ENCODE results near the gene TUBB3.
A peak's percentile ranks its signal among the peaks of the same experiment; 100 is the strongest.

TUBB3 gene

GRCh38 chr16:89945654-89946053 lies 22.5 kb downstream of the TUBB3 start:
- Mint-ChIP-seq H3K9me3 (no peaks in the 10 kb centered on the region), H3K36me3 (ENCODE audit: insufficient read depth) (peaks cover 4% of the 10 kb centered on the region), H3K4me1 (peaks cover 14% of the 10 kb centered on the region), H3K27ac (ENCODE audit: low read depth) (no peak overlapping the region), H3K27me3 (peaks cover 30% of the 10 kb centered on the region), H3K4me3 (no peak overlapping the region)
- ATAC-seq (replicated peaks; ENCODE audit: extremely low read depth, poor library complexity, severe bottlenecking) = no peak
- DNase-seq (ENCODE audit: low spot score in 2 of 2) = no peak

- Mint-ChIP-seq H3K27me3 (peaks cover 30% of the 10 kb centered on the region), H3K36me3 (ENCODE audit: insufficient read depth) (peaks cover 4% of the 10 kb centered on the region), H3K27ac (ENCODE audit: low read depth) (no peak overlapping the region), H3K9me3 (no peaks in the 10 kb centered on the region), H3K4me3 (peak overlapping the region; percentile 49), H3K4me1 (peaks cover 14% of the 10 kb centered on the region)
- DNase-seq (ENCODE audit: low spot score in 2 of 2) (no peak), ATAC-seq (replicated peaks; ENCODE audit: extremely low read depth, poor library complexity, severe bottlenecking) (no peak)
Measured at GRCh38 chr16:89946515-89946914, 23.4 kb downstream of the TUBB3 start.

- DNase-seq (ENCODE audit: low spot score in 2 of 2) (no peak), ATAC-seq (replicated peaks; ENCODE audit: extremely low read depth, poor library complexity, severe bottlenecking) (no peak)
- Mint-ChIP-seq H3K27me3 (peaks cover 23% of the 10 kb centered on the region), H3K27ac (ENCODE audit: low read depth) (peak overlapping the region; percentile 68), H3K9me3 (no peaks in the 10 kb centered on the region), H3K36me3 (ENCODE audit: insufficient read depth) (peaks cover 8% of the 10 kb centered on the region), H3K4me3 (peak overlapping the region; percentile 79), H3K4me1 (peaks cover 18% of the 10 kb centered on the region)
Measured at GRCh38 chr16:89949121-89949742, 26.1 kb downstream of the TUBB3 start.

GRCh38 chr16:89949756-89950155 lies 26.6 kb downstream of the TUBB3 start:
- H3K4me1 Mint-ChIP-seq = peaks cover 18% of the 10 kb centered on the region
- DNase-seq (ENCODE audit: low spot score in 2 of 2) (no peak), ATAC-seq (replicated peaks; ENCODE audit: extremely low read depth, poor library complexity, severe bottlenecking) (no peak)
- no peaks in the 10 kb centered on the region for H3K9me3 Mint-ChIP-seq
- H3K27me3 Mint-ChIP-seq = peaks cover 17% of the 10 kb centered on the region
- H3K27ac Mint-ChIP-seq (ENCODE audit: low read depth) = peak overlapping the region; percentile 68
- peaks cover 7% of the 10 kb centered on the region for H3K36me3 Mint-ChIP-seq (ENCODE audit: insufficient read depth)
- H3K4me3 Mint-ChIP-seq = peak overlapping the region; percentile 79

- Mint-ChIP-seq H3K27me3 (peaks cover 4% of the 10 kb centered on the region), H3K4me3 (no peak overlapping the region), H3K9me3 (no peaks in the 10 kb centered on the region), H3K36me3 (ENCODE audit: insufficient read depth) (peaks cover 7% of the 10 kb centered on the region), H3K27ac (ENCODE audit: low read depth) (no peak overlapping the region), H3K4me1 (peaks cover 18% of the 10 kb centered on the region)
- DNase-seq (ENCODE audit: low spot score in 2 of 2) = no peak
- ATAC-seq (replicated peaks; ENCODE audit: extremely low read depth, poor library complexity, severe bottlenecking) = no peak
Measured at GRCh38 chr16:89951509-89951908, 28.4 kb downstream of the TUBB3 start.

- Mint-ChIP-seq H3K27ac (ENCODE audit: low read depth) (no peak overlapping the region), H3K36me3 (ENCODE audit: insufficient read depth) (peaks cover 7% of the 10 kb centered on the region), H3K4me1 (peaks cover 18% of the 10 kb centered on the region), H3K27me3 (no peaks in the 10 kb centered on the region), H3K4me3 (no peak overlapping the region), H3K9me3 (no peaks in the 10 kb centered on the region)
- no peak for ATAC-seq (replicated peaks; ENCODE audit: extremely low read depth, poor library complexity, severe bottlenecking)
- DNase-seq (ENCODE audit: low spot score in 2 of 2) = no peak
Measured at GRCh38 chr16:89952049-89952448, 28.9 kb downstream of the TUBB3 start.

GRCh38 chr16:89952551-89952950 lies 29.4 kb downstream of the TUBB3 start:
- ATAC-seq (replicated peaks; ENCODE audit: extremely low read depth, poor library complexity, severe bottlenecking) (no peak), DNase-seq (ENCODE audit: low spot score in 2 of 2) (no peak)
- Mint-ChIP-seq H3K9me3 (no peaks in the 10 kb centered on the region), H3K27ac (ENCODE audit: low read depth) (no peak overlapping the region), H3K4me3 (no peak overlapping the region), H3K4me1 (peaks cover 15% of the 10 kb centered on the region), H3K27me3 (no peaks in the 10 kb centered on the region), H3K36me3 (ENCODE audit: insufficient read depth) (peaks cover 7% of the 10 kb centered on the region)

GRCh38 chr16:89953671-89954406 lies 30.7 kb downstream of the TUBB3 start:
- DNase-seq (ENCODE audit: low spot score in 2 of 2) = no peak
- no peak overlapping the region for H3K4me3 Mint-ChIP-seq
- no peaks in the 10 kb centered on the region for H3K27me3 Mint-ChIP-seq
- no peaks in the 10 kb centered on the region for H3K9me3 Mint-ChIP-seq
- ATAC-seq (replicated peaks; ENCODE audit: extremely low read depth, poor library complexity, severe bottlenecking) = no peak
- H3K27ac Mint-ChIP-seq (ENCODE audit: low read depth) = no peak overlapping the region
- peaks cover 20% of the 10 kb centered on the region for H3K4me1 Mint-ChIP-seq
- H3K36me3 Mint-ChIP-seq (ENCODE audit: insufficient read depth) = peaks cover 13% of the 10 kb centered on the region

- ATAC-seq (replicated peaks; ENCODE audit: extremely low read depth, poor library complexity, severe bottlenecking) (no peak), DNase-seq (ENCODE audit: low spot score in 2 of 2) (no peak)
- no peak overlapping the region for H3K4me3 Mint-ChIP-seq
- peaks cover 23% of the 10 kb centered on the region for H3K4me1 Mint-ChIP-seq
- no peak overlapping the region for H3K27ac Mint-ChIP-seq (ENCODE audit: low read depth)
- H3K36me3 Mint-ChIP-seq (ENCODE audit: insufficient read depth) = peaks cover 17% of the 10 kb centered on the region
- no peaks in the 10 kb centered on the region for H3K27me3 Mint-ChIP-seq
- H3K9me3 Mint-ChIP-seq = no peaks in the 10 kb centered on the region
Measured at GRCh38 chr16:89954462-89954861, 31.3 kb downstream of the TUBB3 start.

- no peak overlapping the region for H3K4me3 Mint-ChIP-seq
- DNase-seq (ENCODE audit: low spot score in 2 of 2) = no peak
- H3K27ac Mint-ChIP-seq (ENCODE audit: low read depth) = no peak overlapping the region
- peaks cover 18% of the 10 kb centered on the region for H3K36me3 Mint-ChIP-seq (ENCODE audit: insufficient read depth)
- no peak for ATAC-seq (replicated peaks; ENCODE audit: extremely low read depth, poor library complexity, severe bottlenecking)
- no peaks in the 10 kb centered on the region for H3K27me3 Mint-ChIP-seq
- no peaks in the 10 kb centered on the region for H3K9me3 Mint-ChIP-seq
- H3K4me1 Mint-ChIP-seq = peaks cover 17% of the 10 kb centered on the region
Measured at GRCh38 chr16:89955001-89955685, 32.0 kb downstream of the TUBB3 start.

GRCh38 chr16:89956505-89957215 lies 33.5 kb downstream of the TUBB3 start:
- DNase-seq (ENCODE audit: low spot score in 2 of 2) (no peak), ATAC-seq (replicated peaks; ENCODE audit: extremely low read depth, poor library complexity, severe bottlenecking) (no peak)
- H3K4me1 Mint-ChIP-seq = peaks cover 15% of the 10 kb centered on the region
- H3K27me3 Mint-ChIP-seq = no peaks in the 10 kb centered on the region
- H3K36me3 Mint-ChIP-seq (ENCODE audit: insufficient read depth) = peaks cover 20% of the 10 kb centered on the region
- no peaks in the 10 kb centered on the region for H3K9me3 Mint-ChIP-seq
- H3K4me3 Mint-ChIP-seq = no peak overlapping the region
- no peak overlapping the region for H3K27ac Mint-ChIP-seq (ENCODE audit: low read depth)

GRCh38 chr16:89957216-89957785 lies 34.2 kb downstream of the TUBB3 start:
- Mint-ChIP-seq H3K4me1 (peaks cover 15% of the 10 kb centered on the region), H3K27ac (ENCODE audit: low read depth) (no peak overlapping the region), H3K27me3 (no peaks in the 10 kb centered on the region), H3K9me3 (no peaks in the 10 kb centered on the region), H3K36me3 (ENCODE audit: insufficient read depth) (peaks cover 18% of the 10 kb centered on the region), H3K4me3 (no peak overlapping the region)
- DNase-seq (ENCODE audit: low spot score in 2 of 2) = no peak
- ATAC-seq (replicated peaks; ENCODE audit: extremely low read depth, poor library complexity, severe bottlenecking) = no peak

All from central memory CD8-positive, alpha-beta T cell (primary cell).